PC-9 (cell line): ENCODE data around the gene HOXD3. TPM values are rescaled to one million over a fixed set of nuclear protein-coding genes. Genes with fewer than 3 reads are reported as not detected.

Experiments used
- BruUV-seq: library from RNA; stranded (reverse); fragments of 400-500 nt; replicated peaks from 2 replicates; lab custom pipeline; 2021; lab: Mats Ljungman, UMichigan
- CTCF ChIA-PET: fragments of 300-600 bp; sonication (Branson Sonifier 250); formaldehyde crosslinking; loops from one replicate; lab custom pipeline; 2022; ENCODE audit warnings: antibody characterized with exemption; lab: Charles Lee
- POLR2A ChIA-PET: fragments of 300-600 bp; sonication (Branson Sonifier 250); formaldehyde crosslinking; loops from one replicate; lab custom pipeline; 2022; ENCODE audit warnings: antibody characterized with exemption; ENCODE audit not compliant: unreplicated experiment; lab: Charles Lee
- DNase-seq, 2 experiments: peaks; one replicate each; pipeline versions ENCODE4 v3.0.0 to v3.0.0-alpha.2; 2015 to 2022; ENCODE audit warnings: mixed read lengths in 1 of 2
- H2AFZ ChIP-seq: fragments of 200-600 bp; sonication (generic); 2 replicates; pipeline ENCODE4 v1.8.1; 2017; ENCODE audit warnings: antibody characterized with exemption
- H3F3A ChIP-seq: fragments of 200-600 bp; sonication (generic); 2 replicates; pipeline ENCODE4 v1.8.1; 2017; ENCODE audit warnings: antibody characterized with exemption, mild to moderate bottlenecking, low read depth; ENCODE audit not compliant: insufficient read depth
- H3K27ac ChIP-seq: fragments of 200-600 bp; sonication (generic); 2 replicates; pipeline ENCODE4 v1.6.1; 2016; ENCODE audit warnings: mixed run types
- H3K27me3 ChIP-seq: fragments of 200-600 bp; sonication (generic); 2 replicates; pipeline ENCODE4 v1.6.1; 2016; ENCODE audit warnings: low read depth, mixed run types; ENCODE audit not compliant: insufficient read depth
- H3K36me3 ChIP-seq: fragments of 200-600 bp; sonication (generic); 2 replicates; pipeline ENCODE4 v1.6.1; 2016; ENCODE audit warnings: low read depth, mixed run types
- H3K4me1 ChIP-seq: fragments of 200-600 bp; sonication (generic); replicated peaks from 2 replicates; pipeline ENCODE4 v1.6.1; 2016; ENCODE audit warnings: mixed run types; ENCODE audit not compliant: insufficient read depth
- H3K4me2 ChIP-seq: fragments of 200-600 bp; sonication (generic); 2 replicates; pipeline ENCODE4 v1.6.1; 2017; ENCODE audit warnings: mixed run types
- H3K4me3 ChIP-seq: fragments of 200-600 bp; sonication (generic); 2 replicates; pipeline ENCODE4 v1.6.1; 2016; ENCODE audit warnings: mixed run types
- H3K79me2 ChIP-seq: fragments of 200-600 bp; sonication (generic); 2 replicates; pipeline ENCODE4 v1.6.1; 2017; ENCODE audit warnings: low read depth, mixed run types
- H3K9me2 ChIP-seq: fragments of 200-600 bp; sonication (generic); 2 replicates; pipeline ENCODE4 v1.8.1; 2017; ENCODE audit warnings: mild to moderate bottlenecking; ENCODE audit not compliant: insufficient read depth
- H3K9me3 ChIP-seq: fragments of 200-600 bp; sonication (generic); 2 replicates; pipeline ENCODE4 v1.8.1; 2016; ENCODE audit warnings: low read depth; ENCODE audit not compliant: insufficient read depth
- H4K20me1 ChIP-seq: fragments of 200-600 bp; sonication (generic); 2 replicates; pipeline ENCODE4 v1.8.1; 2017; ENCODE audit not compliant: insufficient read depth
- CTCF ChIP-seq: fragments of 200-600 bp; sonication (generic); conservative IDR thresholded peaks from 2 replicates; pipeline ENCODE4 v1.6.1; 2017; ENCODE audit warnings: mixed run types, antibody characterized with exemption, mild to moderate bottlenecking, moderate library complexity
- EZH2 ChIP-seq: fragments of 200-600 bp; sonication (generic); IDR thresholded peaks from 2 replicates; pipeline ENCODE4 v1.8.0; 2017; ENCODE audit warnings: antibody characterized with exemption, low read depth
- intact Hi-C: fragments of 100-400 bp; cut with micrococcal nuclease; formaldehyde crosslinking; loops from one replicate; pipeline ENCODE4 v1.10.0; 2022; ENCODE audit not compliant: unreplicated experiment
- total RNA-seq: library from RNA; stranded (reverse); gene quantifications from 2 replicates; pipeline ENCODE4 v1.2.3, GENCODE V29; 2021

HOXD3 gene
- total RNA-seq, 1 experiment from 2014 or later = not detected

- no peaks in the 10 kb centered on the region for H3K9me3 ChIP-seq
- no peaks in the 10 kb centered on the region for H3K79me2 ChIP-seq
- no peak overlapping the region for H2AFZ ChIP-seq
- H4K20me1 ChIP-seq = no peaks in the 10 kb centered on the region
- DNase-seq = no peak
- H3K4me1 ChIP-seq = no peaks in the 10 kb centered on the region
- no peaks in the 10 kb centered on the region for H3K9me2 ChIP-seq
- POLR2A ChIA-PET = interaction anchor here (0.6 kb wide), 1 partner anchor 420 kb away, joined by 3 read pairs; no protein-coding TSS in a partner anchor
- CTCF ChIA-PET = interaction anchor here (0.6 to 1.5 kb wide), 3 partner anchors 13 to 544 kb away, joined by 3 to 6 read pairs (median 4); no protein-coding TSS in a partner anchor
- TF ChIP-seq EZH2 = no peak
- TF ChIP-seq CTCF = no peak
- H3K4me2 ChIP-seq = no peak overlapping the region
- H3K27ac ChIP-seq = no peak overlapping the region
- intact Hi-C loops = loop anchor here (5.0 kb wide), 1 partner anchor 1037 kb away; no protein-coding TSS in a partner anchor
- H3K27me3 ChIP-seq = peaks cover 42% of the 10 kb centered on the region
- H3K36me3 ChIP-seq = no peaks in the 10 kb centered on the region
- BruUV-seq = no TSS peak
- no peak overlapping the region for H3K4me3 ChIP-seq
- H3F3A ChIP-seq = no peaks in the 10 kb centered on the region
Measured at GRCh38 chr2:176109946-176110345, 47.2 kb upstream of the HOXD3 start.

GRCh38 chr2:176110415-176111308 is 46.4 kb upstream of the HOXD3 start:
- Histone ChIP-seq H3K4me3 (no peak overlapping the region), H3K27ac (no peak overlapping the region), H3K79me2 (no peaks in the 10 kb centered on the region), H3K36me3 (no peaks in the 10 kb centered on the region), H3K4me1 (no peaks in the 10 kb centered on the region), H4K20me1 (no peaks in the 10 kb centered on the region), H3K9me2 (no peaks in the 10 kb centered on the region), H2AFZ (no peak overlapping the region), H3K9me3 (no peaks in the 10 kb centered on the region), H3K4me2 (no peak overlapping the region), H3F3A (no peaks in the 10 kb centered on the region), H3K27me3 (peaks cover 49% of the 10 kb centered on the region)
- ChIA-PET POLR2A (interaction anchor here (0.6 kb wide), 1 partner anchor 421 kb away, joined by 3 read pairs; no protein-coding TSS in a partner anchor), CTCF (interaction anchor here (0.6 to 1.5 kb wide), 3 partner anchors 14 to 543 kb away, joined by 3 to 6 read pairs (median 4); no protein-coding TSS in a partner anchor)
- TF ChIP-seq EZH2 (no peak), CTCF (no peak)
- intact Hi-C loops = loop anchor here (5.0 kb wide), 1 partner anchor 1037 kb away; no protein-coding TSS in a partner anchor
- DNase-seq = no peak
- BruUV-seq = no TSS peak

GRCh38 chr2:176111309-176111663 is 45.8 kb upstream of the HOXD3 start:
- intact Hi-C loops = loop anchor here (5.0 kb wide), 1 partner anchor 1036 kb away; no protein-coding TSS in a partner anchor
- H3K4me2 ChIP-seq = peak overlapping the region; percentile 34; the same call in 1 of the 2 replicates
- peak in 1 of 2 experiments; percentile 46 for DNase-seq

More at GRCh38 chr2:176111309-176111663, 45.8 kb upstream of the HOXD3 start:
- POLR2A ChIA-PET = no interaction called here
- Histone ChIP-seq H2AFZ (no peak overlapping the region; the same call in 1 of the 2 replicates), H3K79me2 (no peaks in the 10 kb centered on the region), H3K4me3 (no peak overlapping the region), H3F3A (no peaks in the 10 kb centered on the region), H4K20me1 (no peaks in the 10 kb centered on the region), H3K9me3 (no peaks in the 10 kb centered on the region), H3K9me2 (no peaks in the 10 kb centered on the region), H3K36me3 (no peaks in the 10 kb centered on the region), H3K27ac (no peak overlapping the region), H3K4me1 (no peaks in the 10 kb centered on the region), H3K27me3 (peaks cover 54% of the 10 kb centered on the region)
- TF ChIP-seq EZH2 (no peak), CTCF (peak; percentile 80)
- CTCF ChIA-PET = interaction anchor here (1.5 kb wide), 1 partner anchor 543 kb away, joined by 6 read pairs; no protein-coding TSS in a partner anchor
- no TSS peak for BruUV-seq
